Uterus (tissue), 2 donors: Measurements from ENCODE around the gene RANBP6.

Source experiments
- CTCF ChIP-seq, 4 experiments: fragments of 200-600 bp in 2 of 4; fragments of 450-650 bp in 2 of 4; sonication (generic) in 2 of 4; IDR thresholded peaks; one replicate each; pipeline ENCODE4 v1.5.1; 2016 to 2019; ENCODE audit warnings: antibody characterized with exemption in 4 of 4, mild to moderate bottlenecking in 2 of 4, moderate library complexity in 1 of 4
- POLR2A ChIP-seq, 2 donors: fragments of 450-650 bp; IDR thresholded peaks; one replicate each; pipeline ENCODE4 v1.6.1; 2016; ENCODE audit warnings: antibody characterized with exemption in 2 of 2, mild to moderate bottlenecking in 1 of 2, moderate library complexity in 1 of 2

- TF ChIP-seq CTCF (IDR thresholded peaks at IDR 0.05) (no peak), POLR2A (IDR thresholded peaks at IDR 0.05) (no peak)
These were observed 19.5 kb upstream of the RANBP6 start for GRCh38 chr9:6034954-6035353.
